ENCODE results near the gene S100PBP.

DNA sequence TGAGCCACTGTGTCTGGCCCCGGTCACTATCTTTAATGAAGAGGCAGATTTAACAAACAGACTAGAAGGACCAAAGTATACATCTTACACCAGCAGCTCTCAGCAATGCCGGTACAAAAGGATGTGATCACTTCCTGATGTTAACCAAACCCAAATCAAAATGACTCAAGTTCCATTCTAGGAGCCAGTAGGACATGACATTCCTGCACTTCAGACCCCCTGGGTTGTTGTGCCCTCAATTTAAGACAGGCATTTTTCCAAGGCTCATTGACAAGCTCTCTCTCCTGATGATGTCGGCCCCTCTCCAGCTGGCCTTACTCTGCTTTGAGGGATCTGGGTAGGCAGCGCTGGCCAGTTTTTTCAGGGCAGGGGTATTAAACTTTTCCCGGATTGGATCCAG is 35.4 kb upstream of the S100PBP start:
- no peak for TF ChIP-seq POLR2A (IDR thresholded peaks at IDR 0.05; ENCODE audit: low read depth, low read length)
- TF ChIP-seq, protein P1, sequence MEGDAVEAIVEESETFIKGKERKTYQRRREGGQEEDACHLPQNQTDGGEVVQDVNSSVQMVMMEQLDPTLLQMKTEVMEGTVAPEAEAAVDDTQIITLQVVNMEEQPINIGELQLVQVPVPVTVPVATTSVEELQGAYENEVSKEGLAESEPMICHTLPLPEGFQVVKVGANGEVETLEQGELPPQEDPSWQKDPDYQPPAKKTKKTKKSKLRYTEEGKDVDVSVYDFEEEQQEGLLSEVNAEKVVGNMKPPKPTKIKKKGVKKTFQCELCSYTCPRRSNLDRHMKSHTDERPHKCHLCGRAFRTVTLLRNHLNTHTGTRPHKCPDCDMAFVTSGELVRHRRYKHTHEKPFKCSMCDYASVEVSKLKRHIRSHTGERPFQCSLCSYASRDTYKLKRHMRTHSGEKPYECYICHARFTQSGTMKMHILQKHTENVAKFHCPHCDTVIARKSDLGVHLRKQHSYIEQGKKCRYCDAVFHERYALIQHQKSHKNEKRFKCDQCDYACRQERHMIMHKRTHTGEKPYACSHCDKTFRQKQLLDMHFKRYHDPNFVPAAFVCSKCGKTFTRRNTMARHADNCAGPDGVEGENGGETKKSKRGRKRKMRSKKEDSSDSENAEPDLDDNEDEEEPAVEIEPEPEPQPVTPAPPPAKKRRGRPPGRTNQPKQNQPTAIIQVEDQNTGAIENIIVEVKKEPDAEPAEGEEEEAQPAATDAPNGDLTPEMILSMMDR (IDR thresholded peaks at IDR 0.05; ENCODE audit: extremely low read depth in 1 of 2, insufficient read depth in 1 of 2, low read depth in 1 of 2, low read length in 2 of 2): no peak
- TF ChIP-seq EZH2 (IDR thresholded peaks at IDR 0.05; ENCODE audit: borderline replicate concordance, low read depth, low read length, severe bottlenecking): no peak
- no peak for TF ChIP-seq MAX (IDR thresholded peaks at IDR 0.05; ENCODE audit: insufficient read depth, insufficient read length)
- TF ChIP-seq JUN (IDR thresholded peaks at IDR 0.05; ENCODE audit: borderline replicate concordance, insufficient read depth, insufficient read length, low read depth): no peak
- no peak for TF ChIP-seq POLR2AphosphoS5 (IDR thresholded peaks at IDR 0.05; ENCODE audit: insufficient read depth, low read depth, low read length)
- TF ChIP-seq MYC (IDR thresholded peaks at IDR 0.05; ENCODE audit: low read depth, low read length): no peak
- TF ChIP-seq FOS (IDR thresholded peaks at IDR 0.05; ENCODE audit: borderline replicate concordance, insufficient read depth, low read length): peak; percentile 28
- no peak for TF ChIP-seq GATA2 (IDR thresholded peaks at IDR 0.05; ENCODE audit: insufficient read depth, insufficient read length, low read depth, low read length)
